H1 (cell line): ENCODE data around the gene CLEC12A. TPM values are rescaled to one million over a fixed set of nuclear protein-coding genes. Genes with fewer than 3 reads are reported as not detected.

Experiments used
- CTCF ChIA-PET: fragments of 300-600 bp; sonication (Branson Sonifier 250); formaldehyde crosslinking; loops from one replicate; lab custom pipeline; 2021; ENCODE audit not compliant: partially characterized antibody; lab: Charles Lee
- POLR2A ChIA-PET: fragments of 300-600 bp; sonication (Branson Sonifier 250); formaldehyde crosslinking; loops from one replicate; lab custom pipeline; 2021; ENCODE audit warnings: inconsistent platforms; ENCODE audit not compliant: partially characterized antibody; lab: Charles Lee
- DNase-seq, 2 experiments: peaks; one replicate each; pipeline versions ENCODE4 v3.0.0 to v3.0.0-alpha.2; 2010 to 2022; ENCODE audit warnings: low spot score in 2 of 2, low read depth in 1 of 2, mixed read lengths in 1 of 2
- FAIRE-seq: peaks from 2 replicates; lab custom pipeline; 2011; peaks lifted over from hg19 to GRCh38; lab: Jason Lieb, UNC
- H2AFZ ChIP-seq: 2 replicates; pipeline ENCODE4 v1.8.1; 2012; ENCODE audit warnings: low read length, inconsistent platforms
- H2AK5ac ChIP-seq: 2 replicates; pipeline ENCODE4 v1.6.1; 2013; ENCODE audit warnings: low read depth, low read length
- H2BK120ac ChIP-seq: replicated peaks from 2 replicates; pipeline ENCODE3; 2013; ENCODE audit warnings: low read depth, low read length, inconsistent platforms
- H2BK12ac ChIP-seq: 2 replicates; pipeline ENCODE4 v1.6.1; 2013; ENCODE audit warnings: low read depth, low read length
- H2BK15ac ChIP-seq: 2 replicates; pipeline ENCODE4 v1.6.1; 2013; ENCODE audit warnings: low read length
- H2BK20ac ChIP-seq: 2 replicates; pipeline ENCODE4 v1.6.1; 2013; ENCODE audit warnings: low read length
- H2BK5ac ChIP-seq: 2 replicates; pipeline ENCODE4 v1.6.1; 2013; ENCODE audit warnings: low read depth, low read length
- H3K14ac ChIP-seq: 2 replicates; pipeline ENCODE4 v1.6.1; 2013; ENCODE audit warnings: inconsistent platforms; ENCODE audit not compliant: insufficient read length
- H3K18ac ChIP-seq: 2 replicates; pipeline ENCODE4 v1.6.1; 2013; ENCODE audit warnings: low read length; ENCODE audit errors: extremely low read depth
- H3K23ac ChIP-seq: 2 replicates; pipeline ENCODE4 v1.6.1; 2013; ENCODE audit warnings: inconsistent platforms; ENCODE audit not compliant: insufficient read length
- H3K23me2 ChIP-seq: 2 replicates; pipeline ENCODE4 v1.6.1; 2013; ENCODE audit warnings: low read depth, low read length
- H3K27ac ChIP-seq: 2 replicates; pipeline ENCODE4 v1.6.1; 2011; ENCODE audit warnings: low read depth, low read length, inconsistent platforms
- H3K27me3 ChIP-seq, 4 experiments: replicated peaks in 1 of 4; 1 replicate in 1 of 4; 2 replicates in 3 of 4; pipeline versions ENCODE4 v1.6.1 to v1.8.1; 2011 to 2013; ENCODE audit warnings: low read length in 3 of 4, mild to moderate bottlenecking in 3 of 4, inconsistent platforms in 2 of 4, mixed read lengths in 2 of 4, moderate library complexity in 1 of 4; ENCODE audit not compliant: control insufficient read depth in 3 of 4, insufficient read depth in 3 of 4; ENCODE audit errors: extremely low read depth in 1 of 4
- H3K36me3 ChIP-seq, 4 experiments: 2 replicates each; pipeline versions ENCODE4 v1.6.1 to v1.8.1; 2011 to 2013; ENCODE audit warnings: mild to moderate bottlenecking in 4 of 4, low read length in 3 of 4, moderate library complexity in 2 of 4, control low read depth in 1 of 4, inconsistent platforms in 1 of 4; ENCODE audit not compliant: insufficient read depth in 4 of 4, control insufficient read depth in 2 of 4
- H3K4ac ChIP-seq: replicated peaks from 2 replicates; pipeline ENCODE3; 2013; ENCODE audit warnings: low read length, low read depth, mixed read lengths, inconsistent platforms; ENCODE audit not compliant: insufficient read length
- H3K4me1 ChIP-seq, 4 experiments: replicated peaks in 1 of 4; 1 replicate in 1 of 4; 2 replicates in 3 of 4; pipeline versions ENCODE4 v1.6.1 to v1.8.1; 2011 to 2013; ENCODE audit warnings: low read length in 3 of 4, inconsistent platforms in 2 of 4, mixed read lengths in 1 of 4; ENCODE audit not compliant: insufficient read depth in 4 of 4, control insufficient read depth in 3 of 4
- H3K4me2 ChIP-seq, 2 experiments: 2 replicates each; pipeline versions ENCODE4 v1.6.1 to v1.8.1; 2011 to 2013; ENCODE audit warnings: low read depth in 2 of 2, low read length in 2 of 2, control low read depth in 1 of 2, inconsistent platforms in 1 of 2, mild to moderate bottlenecking in 1 of 2; ENCODE audit not compliant: insufficient read depth in 1 of 2
- H3K4me3 ChIP-seq, 4 experiments: fragments of 200-600, 300-600 bp in 1 of 4; sonication (generic), shearing (Covaris generic), sonication (Bioruptor Twin) in 1 of 4; 2 replicates each; pipeline versions ENCODE4 v1.5.1 to v1.8.1; 2011 to 2016; ENCODE audit warnings: low read length in 4 of 4, low read depth in 3 of 4, control low read depth in 2 of 4, inconsistent platforms in 2 of 4, mild to moderate bottlenecking in 2 of 4, mixed read lengths in 1 of 4, moderate library complexity in 1 of 4; ENCODE audit not compliant: insufficient read depth in 2 of 4; ENCODE audit errors: extremely low read depth in 1 of 4
- H3K56ac ChIP-seq: replicated peaks from 2 replicates; pipeline ENCODE3; 2013; ENCODE audit warnings: low read depth, mild to moderate bottlenecking, mixed read lengths, low read length, inconsistent platforms; ENCODE audit not compliant: insufficient read length
- H3K79me1 ChIP-seq: 2 replicates; pipeline ENCODE4 v1.6.1; 2013; ENCODE audit warnings: low read depth, low read length, control low read depth
- H3K79me2 ChIP-seq, 2 experiments: 2 replicates each; pipeline versions ENCODE4 v1.6.1 to v1.8.1; 2012 to 2013; ENCODE audit warnings: low read length in 2 of 2, mild to moderate bottlenecking in 2 of 2, inconsistent platforms in 1 of 2; ENCODE audit not compliant: insufficient read depth in 2 of 2, control insufficient read depth in 1 of 2
- H3K9ac ChIP-seq, 4 experiments: replicated peaks in 1 of 4; 1 replicate in 1 of 4; 2 replicates in 3 of 4; pipeline versions ENCODE4 v1.6.1 to v1.8.1; 2011 to 2013; ENCODE audit warnings: low read depth in 3 of 4, low read length in 3 of 4, control low read depth in 2 of 4, mild to moderate bottlenecking in 2 of 4, moderate library complexity in 2 of 4, inconsistent platforms in 1 of 4; ENCODE audit errors: extremely low read depth in 1 of 4
- H3K9me3 ChIP-seq, 2 experiments: 2 replicates each; pipeline versions ENCODE4 v1.6.1 to v1.8.1; 2012 to 2013; ENCODE audit warnings: mild to moderate bottlenecking in 2 of 2, moderate library complexity in 2 of 2, control low read depth in 1 of 2, inconsistent platforms in 1 of 2, low read depth in 1 of 2, low read length in 1 of 2, mixed read lengths in 1 of 2; ENCODE audit not compliant: insufficient read depth in 2 of 2
- H4K20me1 ChIP-seq, 2 experiments: replicated peaks in 1 of 2; 2 replicates each; pipeline versions ENCODE3 to v1.8.1; 2011 to 2013; ENCODE audit warnings: inconsistent platforms in 2 of 2, low read length in 2 of 2, mild to moderate bottlenecking in 1 of 2; ENCODE audit not compliant: insufficient read depth in 2 of 2, control insufficient read depth in 1 of 2
- H4K5ac ChIP-seq: 2 replicates; pipeline ENCODE4 v1.6.1; 2013; ENCODE audit warnings: low read length, low read depth, mixed read lengths, inconsistent platforms; ENCODE audit not compliant: insufficient read length
- H4K8ac ChIP-seq: 2 replicates; pipeline ENCODE4 v1.8.0; 2013; ENCODE audit warnings: mild to moderate bottlenecking, moderate library complexity, low read length, inconsistent platforms; ENCODE audit not compliant: insufficient read depth; ENCODE audit errors: extremely low read depth
- H4K91ac ChIP-seq: replicated peaks from 2 replicates; pipeline ENCODE3; 2013; ENCODE audit warnings: low read length, mixed read lengths, inconsistent platforms; ENCODE audit not compliant: insufficient read length
- CBX5 ChIP-seq: fragments of 300-800, 300-1000 bp; sonication (generic); IDR thresholded peaks from 2 replicates; pipeline ENCODE4 v1.7.1; 2016; ENCODE audit warnings: antibody characterized with exemption, low read length, low read depth
- CHD2 ChIP-seq: IDR thresholded peaks from 2 replicates; pipeline ENCODE4 v1.6.1; 2012; ENCODE audit warnings: low read length, improper control_type of control experiment
- E2F6 ChIP-seq: IDR thresholded peaks from 2 replicates; pipeline ENCODE4 v1.6.1; 2012; ENCODE audit warnings: inconsistent platforms
- EGR1 ChIP-seq: IDR thresholded peaks from 2 replicates; pipeline ENCODE4 v1.6.1; 2011; ENCODE audit warnings: low read depth, low read length, borderline replicate concordance
- EZH2 ChIP-seq: fragments of 200-600 bp; sonication (generic); IDR thresholded peaks from 2 replicates; pipeline ENCODE4 v1.7.1; 2012; ENCODE audit warnings: low read depth, mild to moderate bottlenecking, moderate library complexity, low read length, inconsistent platforms; ENCODE audit not compliant: severe bottlenecking
- GTF2F1 ChIP-seq: IDR thresholded peaks from 2 replicates; pipeline ENCODE4 v1.6.1; 2012; ENCODE audit warnings: low read depth, low read length, improper control_type of control experiment, borderline replicate concordance
- KDM5A ChIP-seq: fragments of 200-600 bp; IDR thresholded peaks from 2 replicates; pipeline ENCODE4 v1.7.1; 2012; ENCODE audit warnings: mild to moderate bottlenecking, low read length, inconsistent platforms, mixed read lengths
- SP1 ChIP-seq: IDR thresholded peaks from 2 replicates; pipeline ENCODE4 v1.6.1; 2011; ENCODE audit warnings: low read depth, low read length
- TAF7 ChIP-seq: optimal IDR thresholded peaks from 2 replicates; pipeline ENCODE3; 2011; ENCODE audit warnings: low read depth, mild to moderate bottlenecking, inconsistent platforms, low read length, moderate library complexity, borderline replicate concordance
- TCF12 ChIP-seq: IDR thresholded peaks from 2 replicates; pipeline ENCODE4 v1.6.1; 2011; ENCODE audit warnings: low read depth, mild to moderate bottlenecking, low read length
- TEAD4 ChIP-seq: IDR thresholded peaks from 2 replicates; pipeline ENCODE4 v1.6.1; 2012; ENCODE audit warnings: low read depth, low read length, inconsistent platforms, mixed read lengths
- USF2 ChIP-seq: IDR thresholded peaks from 2 replicates; pipeline ENCODE4 v1.6.1; 2011; ENCODE audit warnings: low read length, improper control_type of control experiment
- YY1 ChIP-seq: IDR thresholded peaks from 2 replicates; pipeline ENCODE4 v1.6.1; 2011; ENCODE audit warnings: low read depth, mild to moderate bottlenecking, low read length
- ZNF274 ChIP-seq: IDR thresholded peaks from 2 replicates; pipeline ENCODE4 v1.7.0; 2012; ENCODE audit warnings: low read length, borderline replicate concordance; ENCODE audit errors: extremely low read depth
- WGBS, 2 experiments: shearing (Covaris generic) in 1 of 2; methylation state at CpG; one replicate each; pipeline versions ENCODE4 v1.1.6 to v1.1.7; 2013 to 2015; ENCODE audit warnings: low lambda C conversion rate in 2 of 2, mixed read lengths in 2 of 2, inconsistent platforms in 1 of 2, low coverage in 1 of 2, missing lambda C conversion rate in 1 of 2; ENCODE audit not compliant: insufficient replicate concordance in 2 of 2, insufficient coverage in 1 of 2, insufficient read length in 1 of 2; ENCODE audit errors: extremely low coverage in 1 of 2, missing lambda C conversion rate in 1 of 2; 5-methylcytosine and 5-hydroxymethylcytosine counted together
- polyA plus RNA-seq, 7 experiments: library from polyadenylated mRNA; depleted of rRNA in 3 of 7; stranded (reverse) in 5 of 7; unstranded in 2 of 7; fragments of >200 nt in 5 of 7; fragments of 200-250 nt in 2 of 7; gene quantifications; 1 replicate in 5 of 7; 2 replicates in 1 of 7; 4 replicates in 1 of 7; pipeline versions ENCODE4 v1.2.1 to v1.2.3, GENCODE V29; 2011 to 2013; ENCODE audit warnings: missing spikeins in 2 of 7, mixed read lengths in 2 of 7
- total RNA-seq: library from RNA; stranded (reverse); fragmentation: NEBNext Ultra II Directional; extraction: Animal tissue kit (Norgen Biotek cat#: 25700); gene quantifications from 2 replicates; pipeline ENCODE4 v1.2.1, GENCODE V29; 2021

Gene CLEC12A
- total and polyA plus RNA-seq, 2 of the 8 experiments (the other 6 are each of a cell fraction or from before 2014, with no cell fraction given), result not detected

GRCh38 chr12:9980126-9980525 is 8.9 kb downstream of the CLEC12A start:
- Histone ChIP-seq H4K91ac (no peak overlapping the region), H3K9me3 (peaks cover 9 to 10% of the 10 kb centered on the region in 2 experiments), H3K36me3 (no peaks in the 10 kb centered on the region), H2BK120ac (no peak overlapping the region), H2AK5ac (no peak overlapping the region), H3K14ac (no peak overlapping the region), H3K27me3 (no peaks in the 10 kb centered on the region), H2BK12ac (no peak overlapping the region), H4K5ac (no peak overlapping the region), H3K4me2 (no peak overlapping the region), H2BK20ac (no peak overlapping the region), H3K18ac (no peak overlapping the region), H3K4me1 (peaks cover 0 to 3% (median 1%) of the 10 kb centered on the region in 4 experiments; a peak in 1 of 7 replicates), H3K4me3 (no peak overlapping the region), H2BK15ac (no peak overlapping the region), H4K8ac (no peak overlapping the region), H3K27ac (no peak overlapping the region), H3K79me2 (no peaks in the 10 kb centered on the region), H3K56ac (no peak overlapping the region), H2BK5ac (no peak overlapping the region), H3K4ac (no peak overlapping the region), H2AFZ (no peak overlapping the region), H3K9ac (no peak overlapping the region), H4K20me1 (no peaks in the 10 kb centered on the region), H3K79me1 (no peaks in the 10 kb centered on the region), H3K23me2 (no peaks in the 10 kb centered on the region), H3K23ac (no peak overlapping the region)
- CTCF ChIA-PET, result no interaction called here
- DNase-seq (no peak), FAIRE-seq (no peak)
- POLR2A ChIA-PET, result no interaction called here
- 83% methylated on average over 2 of the region's 3 CpGs; no CpG with 5 or more reads in 1 of the 2 experiments for WGBS, 2 experiments
- TF ChIP-seq CBX5 (no peak), EGR1 (no peak), KDM5A (no peak), USF2 (no peak), YY1 (no peak), GTF2F1 (no peak), ZNF274 (no peak), E2F6 (no peak), CHD2 (no peak), SP1 (no peak), TAF7 (no peak), EZH2 (no peak), TEAD4 (no peak), TCF12 (no peak)
